Thyroid gland (tissue), 4 donors: Measurements from ENCODE around the gene SEM1. TPM values are rescaled to one million over a fixed set of nuclear protein-coding genes. Genes with fewer than 3 reads are reported as not detected.
"Not testable (repeated sequence)": the region's sequence is repeated elsewhere in the genome, so short reads cannot be mapped to it uniquely, and the experiment has no call there.

Experiments used
- DNase-seq, 2 donors: peaks; one replicate each; pipeline ENCODE4 v3.0.0-alpha.2; 2019
- H3K27ac ChIP-seq, 3 donors: fragments of 200-600 bp; sonication (generic); 1 replicate in 2 of 3; 2 replicates in 1 of 3; pipeline ENCODE4 v1.5.1; 2016 to 2019; ENCODE audit warnings: mild to moderate bottlenecking in 1 of 3, moderate library complexity in 1 of 3
- H3K27me3 ChIP-seq: fragments of 200-600 bp; sonication (generic); one replicate; pipeline ENCODE4 v1.5.1; 2019
- H3K36me3 ChIP-seq, 2 donors: fragments of 200-600 bp; sonication (generic); one replicate each; pipeline ENCODE4 v1.5.1; 2016 to 2019
- H3K4me1 ChIP-seq, 2 donors: fragments of 200-600 bp; sonication (generic); one replicate each; pipeline ENCODE4 v1.5.1; 2017 to 2019
- H3K4me3 ChIP-seq, 3 donors: fragments of 200-600 bp; sonication (generic); replicated peaks in 1 of 3; 1 replicate in 2 of 3; 2 replicates in 1 of 3; pipeline ENCODE4 v1.5.1; 2016; ENCODE audit warnings: mild to moderate bottlenecking in 1 of 3
- H3K9me3 ChIP-seq: fragments of 200-600 bp; sonication (generic); one replicate; pipeline ENCODE4 v1.5.1; 2017
- CTCF ChIP-seq, 6 experiments: fragments of 200-600 bp in 3 of 6; fragments of 450-650 bp in 3 of 6; sonication (generic) in 3 of 6; IDR thresholded peaks; one replicate each; pipeline ENCODE4 v1.5.1; 2016 to 2019; ENCODE audit warnings: antibody characterized with exemption in 6 of 6, mild to moderate bottlenecking in 2 of 6, inconsistent platforms in 1 of 6, moderate library complexity in 1 of 6
- POLR2A ChIP-seq, 2 donors: fragments of 450-650 bp; IDR thresholded peaks; one replicate each; pipeline ENCODE4 v1.6.1; 2017; ENCODE audit warnings: antibody characterized with exemption in 2 of 2, mild to moderate bottlenecking in 2 of 2, moderate library complexity in 1 of 2
- WGBS, 2 donors: methylation state at CpG; one replicate each; pipeline ENCODE4 v1.1.5; 2017; 5-methylcytosine and 5-hydroxymethylcytosine counted together
- intact Hi-C: fragments of 100-400 bp; cut with DNase I; formaldehyde crosslinking; loops from one replicate; pipeline ENCODE4 v1.15.1; 2023
- total RNA-seq, 4 donors: library from RNA; depleted of rRNA; stranded (reverse); fragments of >200 nt; gene quantifications; one replicate each; pipeline ENCODE4 v1.2.3, GENCODE V29; 2016

Gene SEM1
- total RNA-seq, 4 donors from 2014 or later = 15.9 to 147 (median 29.9) TPM

- DNase-seq = no peak
- no peak overlapping the region for H3K27ac ChIP-seq
- intact Hi-C loops = no loop called here
- TF ChIP-seq POLR2A (IDR thresholded peaks at IDR 0.05) = no peak
- no peak for TF ChIP-seq CTCF (IDR thresholded peaks at IDR 0.05)
- H3K27me3 ChIP-seq = no peaks in the 10 kb centered on the region
- H3K36me3 ChIP-seq = no peaks in the 10 kb centered on the region
- WGBS, 2 donors = 85 to 90% methylated on average over 4 of the region's 4 CpGs
- peaks cover 12 to 18% of the 10 kb centered on the region in 2 donors for H3K4me1 ChIP-seq
- peak overlapping the region in 2 of 3 donors; percentile 85 for H3K4me3 ChIP-seq
- H3K9me3 ChIP-seq = no peaks in the 10 kb centered on the region
Observed at GRCh38 chr7:96707901-96708774, 1.5 kb downstream of the SEM1 start.

DNA sequence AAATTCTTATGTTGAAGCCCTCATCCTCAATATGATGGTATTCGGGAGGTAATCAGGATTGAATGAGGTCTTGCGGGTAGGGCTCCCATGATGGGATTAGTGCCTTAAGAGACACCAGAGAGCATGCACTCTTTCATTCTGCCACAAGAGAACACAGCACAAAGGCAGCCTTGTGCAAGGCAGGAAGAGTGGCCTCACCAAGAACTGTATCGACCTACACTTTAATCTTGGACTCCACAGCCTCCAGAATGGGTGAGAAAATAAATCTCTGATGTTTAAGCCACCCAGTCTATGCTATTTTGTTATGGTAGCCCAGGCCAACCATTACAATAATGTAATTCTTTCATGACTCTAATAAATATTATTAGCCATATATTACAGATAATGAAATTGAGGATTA lies 8.4 kb downstream of the SEM1 start:
- Histone ChIP-seq H3K27me3 (no peaks in the 10 kb centered on the region), H3K4me1 (peaks cover 0 to 9% of the 10 kb centered on the region in 2 donors), H3K27ac (no peak overlapping the region), H3K36me3 (no peaks in the 10 kb centered on the region), H3K9me3 (no peaks in the 10 kb centered on the region), H3K4me3 (no peak overlapping the region)
- TF ChIP-seq POLR2A (IDR thresholded peaks at IDR 0.05) (no peak), CTCF (IDR thresholded peaks at IDR 0.05) (no peak)
- intact Hi-C loops = no loop called here
- DNase-seq = no peak
- whole genome bisulfite sequencing, 2 donors = 88 to 92% methylated on average over 3 of the region's 3 CpGs

DNA sequence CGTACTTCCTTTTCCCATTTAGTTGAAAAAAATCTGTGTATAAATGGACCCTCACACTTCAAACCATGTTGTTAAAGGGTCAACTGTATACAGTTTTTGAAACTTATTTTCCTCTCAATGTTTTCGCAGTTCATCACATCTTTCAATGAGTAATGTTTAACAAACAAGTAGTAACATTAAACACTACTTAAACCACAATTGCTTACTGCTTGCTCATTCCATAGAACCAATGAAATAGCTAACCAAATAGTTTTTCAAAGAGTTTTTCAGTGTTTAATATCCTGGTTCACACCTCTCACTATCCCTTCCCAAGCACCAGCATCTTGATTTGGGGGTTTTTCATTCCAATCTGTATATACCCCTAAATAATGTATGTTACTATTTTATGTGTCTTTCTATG lies 9.1 kb downstream of the SEM1 start:
- WGBS, 2 donors = 98% methylated on average over 2 of the region's 2 CpGs
- Histone ChIP-seq H3K27ac (no peak overlapping the region), H3K9me3 (no peaks in the 10 kb centered on the region), H3K4me1 (peaks cover 0 to 9% of the 10 kb centered on the region in 2 donors), H3K36me3 (no peaks in the 10 kb centered on the region), H3K27me3 (no peaks in the 10 kb centered on the region), H3K4me3 (no peak overlapping the region)
- DNase-seq = no peak
- intact Hi-C loops = no loop called here
- TF ChIP-seq POLR2A (IDR thresholded peaks at IDR 0.05) (no peak), CTCF (IDR thresholded peaks at IDR 0.05) (no peak)

DNA sequence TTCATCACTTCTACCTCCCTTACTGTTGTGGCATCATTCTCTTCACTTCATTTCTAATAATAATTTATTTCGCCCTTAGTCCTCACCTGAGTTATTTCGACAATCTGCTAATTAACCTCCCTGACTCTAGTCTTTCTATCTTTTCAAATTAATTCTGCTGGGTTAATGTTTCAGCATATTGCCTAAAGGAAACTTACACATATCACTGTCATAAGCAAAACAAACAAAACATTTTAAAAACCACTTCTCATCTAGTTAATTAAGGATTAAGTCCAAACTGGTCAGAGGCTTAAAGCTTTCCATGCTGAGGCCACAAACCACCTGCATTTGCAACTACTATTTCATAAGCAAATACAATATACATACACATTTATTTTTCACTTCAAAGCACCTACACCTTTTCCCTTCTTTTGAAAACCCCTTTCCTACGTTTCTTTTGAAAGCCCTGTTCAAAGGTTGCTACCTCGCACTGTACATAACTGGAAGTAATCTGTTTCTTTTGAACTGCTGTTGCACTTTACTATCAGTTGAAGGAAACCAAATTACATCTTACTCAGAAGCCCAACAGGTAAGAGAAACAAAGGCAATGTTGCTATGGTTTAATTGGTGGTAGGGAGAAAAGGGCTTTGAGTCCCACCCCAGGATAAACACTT lies 10.3 kb downstream of the SEM1 start:
- Histone ChIP-seq H3K4me1 (peaks cover 0 to 9% of the 10 kb centered on the region in 2 donors), H3K27me3 (no peaks in the 10 kb centered on the region), H3K4me3 (no peak overlapping the region), H3K27ac (no peak overlapping the region), H3K9me3 (no peaks in the 10 kb centered on the region), H3K36me3 (no peaks in the 10 kb centered on the region)
- TF ChIP-seq CTCF (IDR thresholded peaks at IDR 0.05) (no peak), POLR2A (IDR thresholded peaks at IDR 0.05) (no peak)
- 93 to 95% methylated on average over 4 of the region's 4 CpGs for WGBS, 2 donors
- intact Hi-C loops = no loop called here
- DNase-seq = no peak

GRCh38 chr7:96698449-96698848 lies 11.2 kb downstream of the SEM1 start:
- intact Hi-C loops, H3K4me3 ChIP-seq, H3K36me3 ChIP-seq, H3K9me3 ChIP-seq, H3K4me1 ChIP-seq, H3K27ac ChIP-seq, H3K27me3 ChIP-seq, DNase-seq: not testable (repeated sequence)
- 89 to 95% methylated on average over 7 of the region's 7 CpGs for WGBS, 2 donors
